HUDEP-2 (cell line): ENCODE data around the gene SCAMP4.

ENCODE experiments used
- DNase-seq, 76 experiments: peaks; one replicate each; lab custom pipeline; 2025; ENCODE audit not compliant: unreplicated experiment in 76 of 76; lab: John Stamatoyannopoulos, UW

SCAMP4 gene

GRCh38 chr19:1905110-1905862, at the start of gene SCAMP4, which contains the start of gene ADAT3:
Gene SCAMP4, plus strand, starts transcription at chr19:1905399. Its CDS starts 9,621 bp downstream, at chr19:1915020.
Gene ADAT3, plus strand, starts transcription at chr19:1905399. Its CDS starts 6,649 bp downstream, at chr19:1912048.
- DNase-seq: peak in 75 of 76 experiments; percentile 85 to 100 (median 100)

GRCh38 chr19:1855828-1856255, 49.4 kb upstream of the SCAMP4 start:
- peak in 44 of 76 experiments; percentile 28 to 90 (median 57) for DNase-seq

- peak in 2 of 76 experiments; percentile 48 to 68 for DNase-seq
Measured at GRCh38 chr19:1856345-1856697, 48.9 kb upstream of the SCAMP4 start.

- peak in 63 of 76 experiments; percentile 31 to 91 (median 74) for DNase-seq
Measured at GRCh38 chr19:1856698-1857603, 48.2 kb upstream of the SCAMP4 start.

GRCh38 chr19:1857648-1858326, 47.4 kb upstream of the SCAMP4 start:
- peak in 11 of 76 experiments; percentile 19 to 77 (median 44) for DNase-seq

- DNase-seq: peak in 58 of 76 experiments; percentile 32 to 83 (median 66)
Measured at GRCh38 chr19:1858412-1859081, 46.7 kb upstream of the SCAMP4 start.

- DNase-seq: peak in 24 of 76 experiments; percentile 26 to 69 (median 48)
Measured at GRCh38 chr19:1859331-1859781, 45.8 kb upstream of the SCAMP4 start.

GRCh38 chr19:1860042-1860775, 45.0 kb upstream of the SCAMP4 start:
- DNase-seq: peak in 59 of 76 experiments; percentile 26 to 85 (median 61)

- peak in 11 of 76 experiments; percentile 18 to 81 (median 31) for DNase-seq
Measured at GRCh38 chr19:1860821-1861598, 44.2 kb upstream of the SCAMP4 start.

- no peak for DNase-seq
Measured at GRCh38 chr19:1861599-1862031, 43.6 kb upstream of the SCAMP4 start.

GRCh38 chr19:1862068-1862423, 43.2 kb upstream of the SCAMP4 start:
- peak in 1 of 76 experiments; percentile 81 for DNase-seq

GRCh38 chr19:1862424-1863327, 42.5 kb upstream of the SCAMP4 start:
- peak in 50 of 76 experiments; percentile 21 to 87 (median 58) for DNase-seq

- peak in 1 of 76 experiments; percentile 56 for DNase-seq
Measured at GRCh38 chr19:1863328-1863637, 41.9 kb upstream of the SCAMP4 start, which contains the start of gene KLF16. Gene KLF16, minus strand, starts transcription at chr19:1863579. Its CDS starts 82 bp downstream, at chr19:1863497.

- peak in 73 of 76 experiments; percentile 70 to 100 (median 98) for DNase-seq
Measured at GRCh38 chr19:1863638-1864479, 41.3 kb upstream of the SCAMP4 start.

GRCh38 chr19:1864480-1865171, 40.6 kb upstream of the SCAMP4 start:
- peak in 64 of 76 experiments; percentile 24 to 98 (median 74) for DNase-seq
